ENCODE results near the gene PIMREG. TPM values are rescaled to one million over a fixed set of nuclear protein-coding genes. Genes with fewer than 3 reads are reported as not detected.

Gene PIMREG
- polyA plus RNA-seq, 1 donor from 2014 or later = 6.0 TPM

DNA sequence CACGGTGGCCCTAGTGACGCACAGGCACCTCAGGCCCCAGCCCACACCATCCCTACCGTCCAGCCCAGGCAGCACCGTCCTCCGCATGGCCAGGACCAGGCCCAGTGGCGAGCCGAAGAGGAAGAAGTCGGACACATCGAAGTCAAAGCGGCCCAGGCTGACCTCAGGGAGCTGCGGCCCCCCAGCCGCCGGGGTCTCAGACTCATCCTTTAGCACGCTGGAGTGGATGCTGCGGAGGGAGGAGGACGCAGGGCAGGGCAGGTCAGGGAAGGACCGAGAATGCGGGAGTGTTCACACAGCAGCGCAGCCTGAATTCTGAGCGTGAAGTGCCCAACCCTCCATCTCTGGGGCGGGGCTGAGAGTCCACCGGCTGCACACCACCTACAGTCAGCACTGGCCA is 30.1 kb downstream of the PIMREG start:
- Histone ChIP-seq H3K4me3 (ENCODE audit: low read length) (no peak overlapping the region), H3K9ac (ENCODE audit: low read length) (no peak overlapping the region), H3K36me3 (ENCODE audit: insufficient read depth, low read length) (no peaks in the 10 kb centered on the region), H3K79me2 (replicated peaks; ENCODE audit: insufficient read depth, low read length) (no peaks in the 10 kb centered on the region), H3K27me3 (ENCODE audit: insufficient read depth, low read depth, low read length) (no peaks in the 10 kb centered on the region), H3K4me2 (ENCODE audit: low read length) (no peak overlapping the region), H3F3A (ENCODE audit: insufficient read depth, low read length, poor library complexity, severe bottlenecking) (no peaks in the 10 kb centered on the region), H3K9me2 (ENCODE audit: insufficient read depth, low read length) (no peaks in the 10 kb centered on the region), H4K20me1 (ENCODE audit: insufficient read depth) (no peaks in the 10 kb centered on the region), H2AFZ (ENCODE audit: low read depth, low read length) (no peak overlapping the region), H3K9me3 (ENCODE audit: low read length) (no peaks in the 10 kb centered on the region), H3K27ac (ENCODE audit: low read length) (no peak overlapping the region)
- TF ChIP-seq, protein P1, sequence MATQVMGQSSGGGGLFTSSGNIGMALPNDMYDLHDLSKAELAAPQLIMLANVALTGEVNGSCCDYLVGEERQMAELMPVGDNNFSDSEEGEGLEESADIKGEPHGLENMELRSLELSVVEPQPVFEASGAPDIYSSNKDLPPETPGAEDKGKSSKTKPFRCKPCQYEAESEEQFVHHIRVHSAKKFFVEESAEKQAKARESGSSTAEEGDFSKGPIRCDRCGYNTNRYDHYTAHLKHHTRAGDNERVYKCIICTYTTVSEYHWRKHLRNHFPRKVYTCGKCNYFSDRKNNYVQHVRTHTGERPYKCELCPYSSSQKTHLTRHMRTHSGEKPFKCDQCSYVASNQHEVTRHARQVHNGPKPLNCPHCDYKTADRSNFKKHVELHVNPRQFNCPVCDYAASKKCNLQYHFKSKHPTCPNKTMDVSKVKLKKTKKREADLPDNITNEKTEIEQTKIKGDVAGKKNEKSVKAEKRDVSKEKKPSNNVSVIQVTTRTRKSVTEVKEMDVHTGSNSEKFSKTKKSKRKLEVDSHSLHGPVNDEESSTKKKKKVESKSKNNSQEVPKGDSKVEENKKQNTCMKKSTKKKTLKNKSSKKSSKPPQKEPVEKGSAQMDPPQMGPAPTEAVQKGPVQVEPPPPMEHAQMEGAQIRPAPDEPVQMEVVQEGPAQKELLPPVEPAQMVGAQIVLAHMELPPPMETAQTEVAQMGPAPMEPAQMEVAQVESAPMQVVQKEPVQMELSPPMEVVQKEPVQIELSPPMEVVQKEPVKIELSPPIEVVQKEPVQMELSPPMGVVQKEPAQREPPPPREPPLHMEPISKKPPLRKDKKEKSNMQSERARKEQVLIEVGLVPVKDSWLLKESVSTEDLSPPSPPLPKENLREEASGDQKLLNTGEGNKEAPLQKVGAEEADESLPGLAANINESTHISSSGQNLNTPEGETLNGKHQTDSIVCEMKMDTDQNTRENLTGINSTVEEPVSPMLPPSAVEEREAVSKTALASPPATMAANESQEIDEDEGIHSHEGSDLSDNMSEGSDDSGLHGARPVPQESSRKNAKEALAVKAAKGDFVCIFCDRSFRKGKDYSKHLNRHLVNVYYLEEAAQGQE (IDR thresholded peaks at IDR 0.05; ENCODE audit: borderline replicate concordance) = no peak
- no peak for TF ChIP-seq MXI1 (conservative IDR thresholded peaks at IDR 0.05; ENCODE audit: poor library complexity, severe bottlenecking)
- TF ChIP-seq, protein P2, sequence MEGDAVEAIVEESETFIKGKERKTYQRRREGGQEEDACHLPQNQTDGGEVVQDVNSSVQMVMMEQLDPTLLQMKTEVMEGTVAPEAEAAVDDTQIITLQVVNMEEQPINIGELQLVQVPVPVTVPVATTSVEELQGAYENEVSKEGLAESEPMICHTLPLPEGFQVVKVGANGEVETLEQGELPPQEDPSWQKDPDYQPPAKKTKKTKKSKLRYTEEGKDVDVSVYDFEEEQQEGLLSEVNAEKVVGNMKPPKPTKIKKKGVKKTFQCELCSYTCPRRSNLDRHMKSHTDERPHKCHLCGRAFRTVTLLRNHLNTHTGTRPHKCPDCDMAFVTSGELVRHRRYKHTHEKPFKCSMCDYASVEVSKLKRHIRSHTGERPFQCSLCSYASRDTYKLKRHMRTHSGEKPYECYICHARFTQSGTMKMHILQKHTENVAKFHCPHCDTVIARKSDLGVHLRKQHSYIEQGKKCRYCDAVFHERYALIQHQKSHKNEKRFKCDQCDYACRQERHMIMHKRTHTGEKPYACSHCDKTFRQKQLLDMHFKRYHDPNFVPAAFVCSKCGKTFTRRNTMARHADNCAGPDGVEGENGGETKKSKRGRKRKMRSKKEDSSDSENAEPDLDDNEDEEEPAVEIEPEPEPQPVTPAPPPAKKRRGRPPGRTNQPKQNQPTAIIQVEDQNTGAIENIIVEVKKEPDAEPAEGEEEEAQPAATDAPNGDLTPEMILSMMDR (IDR thresholded peaks at IDR 0.05; ENCODE audit: poor library complexity, severe bottlenecking) = no peak
- TF ChIP-seq TAF1 (IDR thresholded peaks at IDR 0.05; ENCODE audit: low read depth) = no peak
- no peak for TF ChIP-seq RAD21 (conservative IDR thresholded peaks at IDR 0.05)
- no peak for TF ChIP-seq EZH2 (IDR thresholded peaks at IDR 0.05; ENCODE audit: borderline replicate concordance, insufficient read depth, low read length, poor library complexity, severe bottlenecking)
- TF ChIP-seq POLR2AphosphoS5 (IDR thresholded peaks at IDR 0.05) = no peak

DNA sequence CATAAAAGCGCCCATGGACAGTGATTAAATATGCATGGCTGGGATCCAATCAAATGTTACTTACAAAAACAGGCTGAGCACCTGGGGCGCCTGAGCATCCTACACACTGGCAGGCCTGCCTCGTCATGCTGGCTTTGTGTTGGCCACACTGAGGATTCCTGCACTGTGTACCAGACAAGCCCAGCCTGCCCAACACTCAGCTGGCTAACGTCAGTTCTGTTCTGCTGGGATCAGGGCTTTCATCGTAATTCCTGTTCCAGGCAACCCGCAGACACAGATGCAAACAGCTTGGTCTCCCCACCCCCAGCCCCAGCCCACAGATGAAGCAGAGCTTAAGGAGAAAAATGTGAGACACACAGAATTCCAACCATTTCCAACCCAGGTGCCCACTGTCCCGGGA is 30.7 kb downstream of the PIMREG start:
- no peaks in the 10 kb centered on the region for H3K79me2 ChIP-seq (replicated peaks; ENCODE audit: insufficient read depth, low read length)
- no peaks in the 10 kb centered on the region for H3K27me3 ChIP-seq (ENCODE audit: insufficient read depth, low read depth, low read length)
- H3K9me2 ChIP-seq (ENCODE audit: insufficient read depth, low read length) = no peaks in the 10 kb centered on the region
- no peaks in the 10 kb centered on the region for H4K20me1 ChIP-seq (ENCODE audit: insufficient read depth)
- H3K36me3 ChIP-seq (ENCODE audit: insufficient read depth, low read length) = no peaks in the 10 kb centered on the region
- TF ChIP-seq, protein P2 (IDR thresholded peaks at IDR 0.05; ENCODE audit: poor library complexity, severe bottlenecking) = no peak
- TF ChIP-seq EP300 (conservative IDR thresholded peaks at IDR 0.05; ENCODE audit: poor library complexity, severe bottlenecking) (no peak), POLR2AphosphoS5 (IDR thresholded peaks at IDR 0.05) (no peak), TAF1 (IDR thresholded peaks at IDR 0.05; ENCODE audit: low read depth) (no peak), SMC3 (conservative IDR thresholded peaks at IDR 0.05; ENCODE audit: poor library complexity) (no peak), RAD21 (conservative IDR thresholded peaks at IDR 0.05) (no peak), MXI1 (conservative IDR thresholded peaks at IDR 0.05; ENCODE audit: poor library complexity, severe bottlenecking) (no peak), EZH2 (IDR thresholded peaks at IDR 0.05; ENCODE audit: borderline replicate concordance, insufficient read depth, low read length, poor library complexity, severe bottlenecking) (no peak)
- TF ChIP-seq, protein P1 (IDR thresholded peaks at IDR 0.05; ENCODE audit: borderline replicate concordance) = no peak
- H3K9ac ChIP-seq (ENCODE audit: low read length) = no peak overlapping the region
- H3K4me2 ChIP-seq (ENCODE audit: low read length) = no peak overlapping the region
- no peaks in the 10 kb centered on the region for H3F3A ChIP-seq (ENCODE audit: insufficient read depth, low read length, poor library complexity, severe bottlenecking)
- H3K9me3 ChIP-seq (ENCODE audit: low read length) = no peaks in the 10 kb centered on the region
- H3K4me3 ChIP-seq (ENCODE audit: low read length) = no peak overlapping the region
- no peak overlapping the region for H2AFZ ChIP-seq (ENCODE audit: low read depth, low read length)
- no peak overlapping the region for H3K27ac ChIP-seq (ENCODE audit: low read length)

Data from neural cell (in vitro differentiated cells).